IMR-90 (cell line): Measurements from ENCODE around the gene CHST3. TPM values are rescaled to one million over a fixed set of nuclear protein-coding genes. Genes with fewer than 3 reads are reported as not detected.

Experiments used
- ATAC-seq: fragments of 200-7000 bp; cut with Tn5 transposase; 2 replicates; pipeline ENCODE4 v1.9.1; 2020; ENCODE audit warnings: low read depth, mild to moderate bottlenecking, moderate library complexity
- BruUV-seq: library from RNA; stranded (reverse); fragments of 400-500 nt; replicated peaks from 2 replicates; lab custom pipeline; 2021; lab: Mats Ljungman, UMichigan
- CTCF ChIA-PET: fragments of 300-600 bp; formaldehyde crosslinking; extraction: SDS; loops from one replicate; lab custom pipeline; 2021; ENCODE audit warnings: antibody characterized with exemption; lab: Yijun Ruan, JAX
- POLR2A ChIA-PET: fragments of 300-600 bp; sonication (Branson Sonifier 250); formaldehyde crosslinking; loops from one replicate; lab custom pipeline; 2022; ENCODE audit warnings: antibody characterized with exemption; ENCODE audit not compliant: unreplicated experiment; lab: Charles Lee
- DNase-seq: peaks from one replicate; pipeline ENCODE4 v3.0.0; 2013
- H2AFZ ChIP-seq: replicated peaks from 2 replicates; pipeline ENCODE3; 2013; ENCODE audit warnings: low read length, mild to moderate bottlenecking; ENCODE audit not compliant: poor library complexity
- H2AK5ac ChIP-seq: 2 replicates; pipeline ENCODE4 v1.6.1; 2013; ENCODE audit warnings: low read depth, low read length, inconsistent platforms
- H2AK9ac ChIP-seq: replicated peaks from 2 replicates; pipeline ENCODE3; 2013; ENCODE audit warnings: mild to moderate bottlenecking, low read depth, low read length, moderate library complexity; ENCODE audit not compliant: poor library complexity
- H2BK120ac ChIP-seq: 2 replicates; pipeline ENCODE4 v1.6.1; 2013; ENCODE audit warnings: low read depth, low read length, inconsistent platforms
- H2BK15ac ChIP-seq: 3 replicates; pipeline ENCODE4 v1.6.1; 2013; ENCODE audit warnings: low read depth, low read length, inconsistent platforms
- H2BK20ac ChIP-seq: 2 replicates; pipeline ENCODE4 v1.6.1; 2013; ENCODE audit warnings: low read depth, mild to moderate bottlenecking, inconsistent platforms, low read length, moderate library complexity
- H2BK5ac ChIP-seq: 2 replicates; pipeline ENCODE4 v1.6.1; 2013; ENCODE audit warnings: mild to moderate bottlenecking, low read depth, low read length, inconsistent platforms; ENCODE audit not compliant: poor library complexity, severe bottlenecking
- H3K14ac ChIP-seq: replicated peaks from 2 replicates; pipeline ENCODE4 v1.6.1; 2013; ENCODE audit warnings: low read depth, low read length, inconsistent platforms
- H3K18ac ChIP-seq: 2 replicates; pipeline ENCODE4 v1.6.1; 2013; ENCODE audit warnings: low read depth, low read length, control low read depth
- H3K23ac ChIP-seq: 2 replicates; pipeline ENCODE4 v1.6.1; 2013; ENCODE audit warnings: low read depth, low read length, inconsistent platforms
- H3K27ac ChIP-seq: 2 replicates; pipeline ENCODE4 v1.5.1; 2013; ENCODE audit warnings: mild to moderate bottlenecking, control low read depth, low read length; ENCODE audit not compliant: insufficient read depth
- H3K27me3 ChIP-seq: 2 replicates; pipeline ENCODE4 v1.6.1; 2013; ENCODE audit warnings: low read length; ENCODE audit not compliant: control insufficient read depth, insufficient read depth
- H3K36me3 ChIP-seq: 2 replicates; pipeline ENCODE4 v1.6.1; 2013; ENCODE audit warnings: low read length, mixed read lengths; ENCODE audit not compliant: control insufficient read depth, insufficient read depth
- H3K4ac ChIP-seq: 2 replicates; pipeline ENCODE4 v1.6.1; 2013; ENCODE audit warnings: low read depth, low read length, inconsistent platforms
- H3K4me1 ChIP-seq: 2 replicates; pipeline ENCODE4 v1.6.1; 2013; ENCODE audit warnings: low read length, mixed read lengths; ENCODE audit not compliant: control insufficient read depth, insufficient read depth
- H3K4me2 ChIP-seq: 2 replicates; pipeline ENCODE4 v1.6.1; 2013; ENCODE audit warnings: low read depth, mild to moderate bottlenecking, control low read depth, low read length, moderate library complexity
- H3K4me3 ChIP-seq: 2 replicates; pipeline ENCODE4 v1.5.1; 2013; ENCODE audit warnings: low read depth, mild to moderate bottlenecking, control low read depth, low read length, moderate library complexity; ENCODE audit not compliant: insufficient read depth
- H3K56ac ChIP-seq: 2 replicates; pipeline ENCODE4 v1.6.1; 2013; ENCODE audit warnings: low read length, inconsistent platforms; ENCODE audit not compliant: insufficient read depth; ENCODE audit errors: extremely low read depth
- H3K79me1 ChIP-seq, 2 experiments: 2 replicates each; pipeline ENCODE4 v1.6.1; 2013; ENCODE audit warnings: low read length in 2 of 2, inconsistent platforms in 1 of 2, low read depth in 1 of 2
- H3K9ac ChIP-seq: 2 replicates; pipeline ENCODE4 v1.6.1; 2013; ENCODE audit warnings: low read depth, low read length, control low read depth
- H3K9me1 ChIP-seq: 2 replicates; pipeline ENCODE4 v1.6.1; 2013; ENCODE audit warnings: low read length, inconsistent platforms; ENCODE audit not compliant: insufficient read depth
- H3K9me3 ChIP-seq: 2 replicates; pipeline ENCODE4 v1.6.1; 2013; ENCODE audit warnings: low read length; ENCODE audit not compliant: control insufficient read depth, insufficient read depth
- H4K20me1 ChIP-seq: 2 replicates; pipeline ENCODE4 v1.6.1; 2013; ENCODE audit warnings: low read length, inconsistent platforms; ENCODE audit not compliant: insufficient read depth
- H4K5ac ChIP-seq: 2 replicates; pipeline ENCODE4 v1.6.1; 2013; ENCODE audit warnings: mild to moderate bottlenecking, low read depth, low read length, control low read depth
- H4K8ac ChIP-seq, 2 experiments: 2 replicates each; pipeline ENCODE4 v1.6.1; 2013; ENCODE audit warnings: low read depth in 2 of 2, low read length in 2 of 2, control low read depth in 1 of 2, inconsistent platforms in 1 of 2
- H4K91ac ChIP-seq: 2 replicates; pipeline ENCODE4 v1.6.1; 2013; ENCODE audit warnings: low read depth, low read length, inconsistent platforms; ENCODE audit not compliant: insufficient read depth
- BHLHE40 ChIP-seq: fragments of 150-350 bp; IDR thresholded peaks from 2 replicates; pipeline ENCODE4 v1.6.1; 2016; ENCODE audit warnings: mild to moderate bottlenecking, low read depth, low read length
- CEBPB ChIP-seq: IDR thresholded peaks from 2 replicates; pipeline ENCODE4 v1.6.1; 2012; ENCODE audit warnings: low read depth, low read length, improper control_type of control experiment
- CHD1 ChIP-seq: IDR thresholded peaks from 2 replicates; pipeline ENCODE4 v1.6.1; 2012; ENCODE audit warnings: low read depth, low read length, improper control_type of control experiment
- ELK1 ChIP-seq: fragments of 150-350 bp; IDR thresholded peaks from 2 replicates; pipeline ENCODE4 v1.6.1; 2016; ENCODE audit warnings: low read depth, mild to moderate bottlenecking, low read length, moderate library complexity, borderline replicate concordance
- MAFK ChIP-seq: IDR thresholded peaks from 2 replicates; pipeline ENCODE4 v1.6.1; 2012; ENCODE audit warnings: low read depth, low read length, improper control_type of control experiment
- MAZ ChIP-seq: IDR thresholded peaks from 2 replicates; pipeline ENCODE4 v1.6.1; 2012; ENCODE audit warnings: low read depth, mild to moderate bottlenecking, low read length, improper control_type of control experiment, moderate library complexity, borderline replicate concordance
- MXI1 ChIP-seq: IDR thresholded peaks from 2 replicates; pipeline ENCODE4 v1.6.1; 2012; ENCODE audit warnings: low read depth, mild to moderate bottlenecking, low read length, moderate library complexity, borderline replicate concordance
- NFE2L2 ChIP-seq: fragments of 150-350 bp; IDR thresholded peaks from 2 replicates; pipeline ENCODE4 v1.6.1; 2016; ENCODE audit warnings: low read depth, mild to moderate bottlenecking, low read length
- POLR2A ChIP-seq: IDR thresholded peaks from 2 replicates; pipeline ENCODE4 v1.6.1; 2012; ENCODE audit warnings: mild to moderate bottlenecking, low read depth, low read length
- RCOR1 ChIP-seq: IDR thresholded peaks from 2 replicates; pipeline ENCODE4 v1.6.1; 2012; ENCODE audit warnings: mild to moderate bottlenecking, low read length, improper control_type of control experiment; ENCODE audit not compliant: insufficient replicate concordance
- RFX5 ChIP-seq: IDR thresholded peaks from 2 replicates; pipeline ENCODE4 v1.8.0; 2012; ENCODE audit warnings: low read depth, mild to moderate bottlenecking, low read length, moderate library complexity
- SMC3 ChIP-seq: fragments of 150-350 bp; IDR thresholded peaks from 2 replicates; pipeline ENCODE4 v1.6.1; 2016; ENCODE audit warnings: low read depth, mild to moderate bottlenecking, antibody characterized with exemption, low read length, moderate library complexity
- WGBS, 2 experiments: methylation state at CpG; one replicate each; pipeline versions ENCODE4 v1.1.5 to v1.1.7; 2013; ENCODE audit warnings: missing lambda C conversion rate in 2 of 2; ENCODE audit not compliant: insufficient read length in 1 of 2; ENCODE audit errors: extremely low coverage in 2 of 2; 5-methylcytosine and 5-hydroxymethylcytosine counted together
- dilution Hi-C: fragments of 300-500 bp; cut with HindIII; formaldehyde crosslinking; loops from one replicate; pipeline ENCODE4 v1.14.3; 2018; ENCODE audit warnings: low sequenced_read_pairs; ENCODE audit not compliant: unreplicated experiment
- in situ Hi-C: fragments of 300-500 bp; cut with MboI; formaldehyde crosslinking; loops from 3 replicates; pipeline ENCODE4 v1.14.3; 2019; ENCODE audit warnings: low sequenced_read_pairs, inconsistent platforms, mixed read lengths
- intact Hi-C: fragments of 100-400 bp; cut with micrococcal nuclease; formaldehyde crosslinking; loops from 2 replicates; pipeline ENCODE4 v1.10.0; 2022
- polyA plus RNA-seq, 3 experiments: library from polyadenylated mRNA; depleted of rRNA; stranded (reverse); fragments of >200 nt; gene quantifications; 2 replicates each; pipeline ENCODE4 v1.2.3, GENCODE V29; 2012; ENCODE audit warnings: low replicate concordance in 1 of 3
- total RNA-seq: library from RNA; depleted of rRNA; stranded (reverse); fragments of >200 nt; gene quantifications from 2 replicates; pipeline ENCODE4 v1.2.3, GENCODE V29; 2012

CHST3 gene
- total and polyA plus RNA-seq, 2 of the 4 experiments (the other 2 are of a cell fraction): 8.6 to 9.0 TPM

GRCh38 chr10:71952745-71953144, 11.4 kb upstream of the CHST3 start:
- ChIA-PET POLR2A (no interaction called here), CTCF (interaction anchor here (2.6 kb wide), 1 partner anchor 96 kb away, joined by 10 read pairs; no protein-coding TSS in a partner anchor)
- Histone ChIP-seq H3K4me3 (no peak overlapping the region), H3K9ac (no peak overlapping the region), H3K9me1 (no peaks in the 10 kb centered on the region), H2BK15ac (no peak overlapping the region), H3K9me3 (peaks cover 32% of the 10 kb centered on the region), H2AK5ac (no peak overlapping the region), H3K27me3 (peaks cover 41% of the 10 kb centered on the region), H4K8ac (no peak overlapping the region), H4K91ac (no peak overlapping the region), H3K4ac (no peak overlapping the region), H2AFZ (no peak overlapping the region), H2BK120ac (no peak overlapping the region), H3K36me3 (no peaks in the 10 kb centered on the region), H3K14ac (no peak overlapping the region), H2AK9ac (no peak overlapping the region), H4K20me1 (no peaks in the 10 kb centered on the region), H4K5ac (no peak overlapping the region), H3K27ac (no peak overlapping the region), H3K4me2 (no peak overlapping the region), H3K79me1 (no peaks in the 10 kb centered on the region), H3K23ac (no peak overlapping the region), H3K18ac (no peak overlapping the region), H2BK20ac (no peak overlapping the region), H3K4me1 (no peaks in the 10 kb centered on the region), H2BK5ac (no peak overlapping the region), H3K56ac (no peak overlapping the region)
- DNase-seq (no peak), ATAC-seq (no peak)
- intact Hi-C loops (no loop called here), in situ Hi-C loops (no loop called here), dilution Hi-C loops (no loop called here)
- BruUV-seq: no TSS peak
- 20% methylated on average over 2 of the region's 3 CpGs; no CpG with 5 or more reads in 1 of the 2 experiments for WGBS, 2 experiments
- TF ChIP-seq BHLHE40 (no peak), POLR2A (no peak), CEBPB (no peak), SMC3 (no peak), ELK1 (no peak), RFX5 (no peak), RCOR1 (no peak), MAFK (no peak), MAZ (no peak), NFE2L2 (no peak), MXI1 (no peak), CHD1 (no peak)
